ENCODE results near the gene LPIN1. TPM values are rescaled to one million over a fixed set of nuclear protein-coding genes. Genes with fewer than 3 reads are reported as not detected.

The LPIN1 gene
- total RNA-seq, 1 donor from 2014 or later, result 43.9 TPM

DNA sequence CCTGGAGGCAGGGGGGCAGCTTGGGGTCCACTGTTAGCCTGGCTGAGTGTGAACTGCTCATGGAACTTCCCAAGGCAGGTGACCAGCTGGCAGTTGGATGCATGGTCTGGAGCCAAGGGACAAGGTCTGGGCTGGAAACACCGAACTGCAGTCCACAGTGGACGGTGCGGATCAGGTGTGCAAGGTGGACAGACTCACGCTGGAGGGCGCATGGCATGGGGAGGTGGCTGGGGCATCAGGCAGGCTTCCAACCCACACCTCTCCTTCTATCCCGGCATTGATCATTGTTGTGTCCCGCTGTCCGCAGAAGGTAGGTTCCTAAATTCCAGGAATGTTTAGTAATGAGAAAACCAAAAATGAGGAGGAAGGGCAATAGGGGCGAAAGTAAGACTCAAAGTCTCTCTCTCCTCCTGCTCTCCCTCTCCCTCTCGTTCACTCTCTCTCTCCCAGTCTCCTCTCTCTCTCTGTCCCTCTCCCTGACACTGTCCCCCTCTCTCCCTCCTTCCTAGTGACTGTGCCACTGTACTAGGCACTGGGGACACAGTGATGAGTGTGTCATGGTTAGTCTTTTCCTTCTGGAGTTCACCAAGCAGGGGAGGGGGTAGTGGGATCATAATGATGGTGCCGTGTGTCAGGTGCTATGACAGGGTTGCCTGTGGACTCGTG, 30.3 kb upstream of the LPIN1 start:
- Mint-ChIP-seq H3K27me3 (ENCODE audit: low read depth) (peaks cover 6% of the 10 kb centered on the region), H3K9me3 (no peaks in the 10 kb centered on the region), H3K4me1 (no peaks in the 10 kb centered on the region), H3K4me3 (no peak overlapping the region), H3K36me3 (ENCODE audit: low read depth) (no peaks in the 10 kb centered on the region), H3K27ac (ENCODE audit: unreplicated experiment) (no peak overlapping the region)
- DNase-seq (ENCODE audit: low read depth, low spot score), result no peak
- TF ChIP-seq, protein P1, sequence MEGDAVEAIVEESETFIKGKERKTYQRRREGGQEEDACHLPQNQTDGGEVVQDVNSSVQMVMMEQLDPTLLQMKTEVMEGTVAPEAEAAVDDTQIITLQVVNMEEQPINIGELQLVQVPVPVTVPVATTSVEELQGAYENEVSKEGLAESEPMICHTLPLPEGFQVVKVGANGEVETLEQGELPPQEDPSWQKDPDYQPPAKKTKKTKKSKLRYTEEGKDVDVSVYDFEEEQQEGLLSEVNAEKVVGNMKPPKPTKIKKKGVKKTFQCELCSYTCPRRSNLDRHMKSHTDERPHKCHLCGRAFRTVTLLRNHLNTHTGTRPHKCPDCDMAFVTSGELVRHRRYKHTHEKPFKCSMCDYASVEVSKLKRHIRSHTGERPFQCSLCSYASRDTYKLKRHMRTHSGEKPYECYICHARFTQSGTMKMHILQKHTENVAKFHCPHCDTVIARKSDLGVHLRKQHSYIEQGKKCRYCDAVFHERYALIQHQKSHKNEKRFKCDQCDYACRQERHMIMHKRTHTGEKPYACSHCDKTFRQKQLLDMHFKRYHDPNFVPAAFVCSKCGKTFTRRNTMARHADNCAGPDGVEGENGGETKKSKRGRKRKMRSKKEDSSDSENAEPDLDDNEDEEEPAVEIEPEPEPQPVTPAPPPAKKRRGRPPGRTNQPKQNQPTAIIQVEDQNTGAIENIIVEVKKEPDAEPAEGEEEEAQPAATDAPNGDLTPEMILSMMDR (conservative IDR thresholded peaks at IDR 0.05), result no peak

DNA sequence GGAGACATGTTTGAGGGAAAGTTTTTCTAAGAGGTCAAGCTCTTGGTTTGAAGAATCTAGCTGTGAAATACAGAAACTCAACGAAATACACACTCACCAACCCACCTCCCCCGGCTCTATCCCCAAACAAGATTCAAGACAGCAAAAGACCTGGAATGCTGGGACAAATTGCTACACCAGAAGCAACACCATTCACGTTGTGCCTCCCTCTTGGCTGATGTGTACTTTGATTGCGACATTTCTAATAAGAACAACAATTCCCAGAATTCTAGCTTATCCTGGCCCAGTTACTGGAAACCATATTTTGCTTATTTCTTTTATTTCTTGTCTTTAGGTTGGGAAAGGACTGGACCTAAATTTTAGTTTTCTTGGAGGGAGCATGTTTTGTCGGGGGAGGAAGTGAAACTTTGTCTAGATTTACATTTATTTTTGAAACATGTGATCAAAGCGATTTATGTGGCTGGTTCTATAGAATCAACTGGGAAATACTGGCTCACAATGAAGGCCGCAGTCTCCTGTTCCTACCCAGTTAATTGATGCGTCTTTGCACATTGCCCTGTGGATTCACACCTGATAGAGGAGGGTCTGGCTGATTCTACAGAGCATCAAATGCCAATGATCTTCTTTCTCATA, 29.6 kb upstream of the LPIN1 start:
- H3K27ac Mint-ChIP-seq (ENCODE audit: unreplicated experiment), result no peak overlapping the region
- H3K4me3 Mint-ChIP-seq, result no peak overlapping the region
- no peaks in the 10 kb centered on the region for H3K4me1 Mint-ChIP-seq
- no peak for DNase-seq (ENCODE audit: low read depth, low spot score)
- H3K9me3 Mint-ChIP-seq, result no peaks in the 10 kb centered on the region
- TF ChIP-seq, protein P1 (conservative IDR thresholded peaks at IDR 0.05), result no peak
- H3K36me3 Mint-ChIP-seq (ENCODE audit: low read depth), result no peaks in the 10 kb centered on the region
- H3K27me3 Mint-ChIP-seq (ENCODE audit: low read depth), result peaks cover 6% of the 10 kb centered on the region

DNA sequence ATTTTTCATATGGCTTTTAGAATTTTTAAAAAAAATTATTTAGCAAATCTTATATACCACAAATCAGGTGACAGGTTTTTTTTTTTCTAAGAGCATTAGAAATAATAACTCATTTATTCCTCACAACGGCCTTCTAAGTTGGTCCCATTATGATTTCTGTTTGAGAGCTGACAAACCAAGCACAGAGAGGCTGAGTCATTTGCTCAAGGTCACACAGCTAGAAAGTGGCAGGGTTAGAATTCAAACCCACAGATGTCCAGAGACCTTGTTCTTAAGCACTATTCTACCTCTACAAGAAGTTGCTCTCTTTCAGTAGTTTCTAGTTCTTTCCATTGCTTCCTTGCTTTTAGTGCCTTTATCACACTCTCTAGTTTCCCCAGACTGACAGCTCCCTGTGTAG, 28.8 kb upstream of the LPIN1 start:
- H3K9me3 Mint-ChIP-seq, result no peaks in the 10 kb centered on the region
- peaks cover 6% of the 10 kb centered on the region for H3K27me3 Mint-ChIP-seq (ENCODE audit: low read depth)
- no peak overlapping the region for H3K4me3 Mint-ChIP-seq
- H3K27ac Mint-ChIP-seq (ENCODE audit: unreplicated experiment), result no peak overlapping the region
- no peaks in the 10 kb centered on the region for H3K4me1 Mint-ChIP-seq
- no peak for DNase-seq (ENCODE audit: low read depth, low spot score)
- TF ChIP-seq, protein P1 (conservative IDR thresholded peaks at IDR 0.05), result no peak
- no peaks in the 10 kb centered on the region for H3K36me3 Mint-ChIP-seq (ENCODE audit: low read depth)

DNA sequence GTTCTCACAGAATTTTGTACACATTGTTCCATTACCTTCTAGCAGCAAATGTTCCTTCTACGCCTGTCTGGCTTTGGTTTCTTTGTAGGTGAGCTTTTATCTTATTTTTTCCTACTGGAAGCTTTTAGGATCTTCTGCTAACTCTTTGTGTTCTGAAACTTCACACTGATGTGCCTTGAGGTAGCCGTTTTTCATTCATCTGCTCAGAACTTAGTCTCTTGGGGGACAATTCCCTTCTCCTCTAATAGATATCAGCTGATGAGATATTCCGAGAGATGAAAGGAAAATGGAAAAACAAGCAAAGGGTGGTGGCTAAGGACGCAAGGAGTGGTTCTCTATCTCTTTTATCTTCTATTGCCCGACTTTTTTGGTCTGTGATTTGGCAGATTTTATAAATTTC, 27.8 kb upstream of the LPIN1 start:
- no peak overlapping the region for H3K27ac Mint-ChIP-seq (ENCODE audit: unreplicated experiment)
- DNase-seq (ENCODE audit: low read depth, low spot score), result no peak
- TF ChIP-seq, protein P1 (conservative IDR thresholded peaks at IDR 0.05), result no peak
- H3K27me3 Mint-ChIP-seq (ENCODE audit: low read depth), result peaks cover 6% of the 10 kb centered on the region
- no peaks in the 10 kb centered on the region for H3K4me1 Mint-ChIP-seq
- no peaks in the 10 kb centered on the region for H3K9me3 Mint-ChIP-seq
- no peak overlapping the region for H3K4me3 Mint-ChIP-seq
- H3K36me3 Mint-ChIP-seq (ENCODE audit: low read depth), result no peaks in the 10 kb centered on the region

DNA sequence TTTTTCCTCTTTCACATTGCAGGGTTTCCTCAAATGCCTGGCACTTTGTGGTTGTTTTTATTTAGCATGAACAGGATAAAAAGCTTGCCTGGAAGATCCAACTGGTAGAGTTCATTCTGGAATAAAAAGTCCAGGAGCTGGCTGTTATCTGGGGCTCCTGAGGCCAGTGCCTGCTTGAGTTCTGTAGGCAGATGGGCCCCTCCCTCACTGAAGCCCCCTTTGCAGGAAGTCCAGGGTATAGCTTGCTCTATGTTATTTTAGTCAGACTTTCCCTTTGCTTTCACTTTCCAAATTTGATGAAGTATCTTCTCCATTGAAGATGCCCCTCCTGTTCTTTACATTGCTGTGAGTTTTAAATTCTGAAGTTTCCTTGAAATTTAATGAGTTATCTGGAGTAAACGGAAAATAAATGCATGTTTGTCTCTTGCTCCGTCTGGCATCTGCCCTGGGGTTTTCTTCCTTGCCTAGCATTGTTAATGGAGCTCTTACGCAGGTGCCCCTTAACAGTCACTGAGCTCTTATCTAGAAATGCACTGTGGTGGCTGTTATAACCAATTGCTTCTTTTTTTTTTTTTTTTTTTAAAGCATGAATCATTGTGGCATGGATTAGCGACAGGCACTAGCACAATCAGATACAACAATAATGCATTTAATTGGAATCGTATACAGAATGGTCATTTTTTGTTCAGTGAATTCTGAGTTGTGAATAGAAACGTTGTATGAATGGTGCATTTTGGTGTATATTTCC, 27.0 kb upstream of the LPIN1 start:
- H3K27ac Mint-ChIP-seq (ENCODE audit: unreplicated experiment), result no peak overlapping the region
- no peaks in the 10 kb centered on the region for H3K9me3 Mint-ChIP-seq
- DNase-seq (ENCODE audit: low read depth, low spot score), result no peak
- no peaks in the 10 kb centered on the region for H3K4me1 Mint-ChIP-seq
- H3K4me3 Mint-ChIP-seq, result no peak overlapping the region
- TF ChIP-seq, protein P1 (conservative IDR thresholded peaks at IDR 0.05), result no peak
- peaks cover 6% of the 10 kb centered on the region for H3K27me3 Mint-ChIP-seq (ENCODE audit: low read depth)
- no peaks in the 10 kb centered on the region for H3K36me3 Mint-ChIP-seq (ENCODE audit: low read depth)
